Liver (tissue), 9 donors: ENCODE results near the gene WDR45B. TPM values are rescaled to one million over a fixed set of nuclear protein-coding genes. Genes with fewer than 3 reads are reported as not detected.

ENCODE experiments used
- DNase-seq: peaks from one replicate; pipeline ENCODE4 v3.0.0-alpha.2; 2017; ENCODE audit warnings: low spot score
- H3K27ac ChIP-seq, 2 donors: one replicate each; pipeline ENCODE4 v1.7.0; 2013; ENCODE audit warnings: inconsistent platforms in 2 of 2, low read length in 2 of 2, control low read depth in 1 of 2, low read depth in 1 of 2, mild to moderate bottlenecking in 1 of 2
- H3K27me3 ChIP-seq, 4 donors: one replicate each; pipeline versions ENCODE4 v1.6.1 to v1.7.0; 2013; ENCODE audit warnings: low read length in 3 of 4, inconsistent platforms in 1 of 4, mild to moderate bottlenecking in 1 of 4, moderate library complexity in 1 of 4; ENCODE audit not compliant: control insufficient read depth in 4 of 4, insufficient read depth in 4 of 4
- H3K36me3 ChIP-seq, 4 donors: one replicate each; pipeline versions ENCODE4 v1.6.1 to v1.7.0; 2013; ENCODE audit warnings: low read length in 3 of 4, mild to moderate bottlenecking in 3 of 4, low read depth in 1 of 4, moderate library complexity in 1 of 4; ENCODE audit not compliant: control insufficient read depth in 4 of 4, insufficient read depth in 3 of 4
- H3K4me1 ChIP-seq, 4 donors: one replicate each; pipeline versions ENCODE4 v1.6.1 to v1.7.0; 2013; ENCODE audit warnings: low read length in 3 of 4, mild to moderate bottlenecking in 3 of 4, moderate library complexity in 1 of 4; ENCODE audit not compliant: control insufficient read depth in 4 of 4, insufficient read depth in 4 of 4
- H3K4me3 ChIP-seq, 3 donors: one replicate each; pipeline versions ENCODE4 v1.6.1 to v1.7.0; 2013; ENCODE audit warnings: low read length in 3 of 3, control low read depth in 1 of 3, low read depth in 1 of 3, mild to moderate bottlenecking in 1 of 3
- H3K9ac ChIP-seq, 2 donors: one replicate each; pipeline ENCODE4 v1.7.0; 2013; ENCODE audit warnings: low read length in 2 of 2, mild to moderate bottlenecking in 2 of 2, moderate library complexity in 2 of 2, control low read depth in 1 of 2, low read depth in 1 of 2
- H3K9me3 ChIP-seq, 4 donors: one replicate each; pipeline versions ENCODE4 v1.6.1 to v1.7.0; 2013; ENCODE audit warnings: low read length in 3 of 4; ENCODE audit not compliant: control insufficient read depth in 4 of 4
- ATF3 ChIP-seq: IDR thresholded peaks from 2 replicates; pipeline ENCODE4 v1.6.1; 2016; ENCODE audit warnings: antibody characterized with exemption
- EGR1 ChIP-seq, 2 donors: IDR thresholded peaks; 2 replicates each; pipeline ENCODE4 v1.6.1; 2016 to 2018; ENCODE audit warnings: antibody characterized with exemption in 2 of 2, low read depth in 2 of 2
- FOXA2 ChIP-seq: IDR thresholded peaks from 2 replicates; pipeline ENCODE4 v1.6.1; 2016; ENCODE audit warnings: antibody characterized with exemption
- GABPA ChIP-seq, 2 donors: IDR thresholded peaks in 1 of 2; conservative IDR thresholded peaks in 1 of 2; 2 replicates each; pipeline ENCODE4 v1.6.1; 2016; ENCODE audit warnings: antibody characterized with exemption in 2 of 2, mild to moderate bottlenecking in 1 of 2, moderate library complexity in 1 of 2
- HNF4A ChIP-seq, 2 donors: conservative IDR thresholded peaks; 2 replicates each; pipeline ENCODE4 v1.6.1; 2016; ENCODE audit warnings: antibody characterized with exemption in 2 of 2, mild to moderate bottlenecking in 2 of 2
- HNF4G ChIP-seq: IDR thresholded peaks from 2 replicates; pipeline ENCODE4 v1.6.1; 2016; ENCODE audit warnings: antibody characterized with exemption
- MAX ChIP-seq: IDR thresholded peaks from 2 replicates; pipeline ENCODE4 v1.6.1; 2016; ENCODE audit warnings: antibody characterized with exemption
- NR2F2 ChIP-seq: IDR thresholded peaks from 2 replicates; pipeline ENCODE4 v1.6.1; 2016; ENCODE audit warnings: antibody characterized with exemption
- RAD21 ChIP-seq, 2 donors: IDR thresholded peaks; 2 replicates each; pipeline ENCODE4 v1.6.1; 2016; ENCODE audit warnings: antibody characterized with exemption in 2 of 2, mild to moderate bottlenecking in 2 of 2
- REST ChIP-seq: IDR thresholded peaks from 2 replicates; pipeline ENCODE4 v1.6.1; 2016; ENCODE audit warnings: antibody characterized with exemption, mild to moderate bottlenecking
- RXRA ChIP-seq, 2 donors: IDR thresholded peaks; 2 replicates each; pipeline ENCODE4 v1.6.1; 2017 to 2018; ENCODE audit warnings: antibody characterized with exemption in 2 of 2, mild to moderate bottlenecking in 1 of 2
- YY1 ChIP-seq: IDR thresholded peaks from 2 replicates; pipeline ENCODE4 v1.6.1; 2016; ENCODE audit warnings: antibody characterized with exemption, mild to moderate bottlenecking
- whole genome bisulfite sequencing: extraction: QIAGEN DNeasy Blood & Tissue Kit; methylation state at CpG from one replicate; pipeline ENCODE4 v1.1.7; 2013; 5-methylcytosine and 5-hydroxymethylcytosine counted together
- polyA plus RNA-seq, 2 donors: library from polyadenylated mRNA; stranded (reverse) in 1 of 2; unstranded in 1 of 2; fragments of 200-250 nt in 1 of 2; fragments of >200 nt in 1 of 2; fragmentation: Nextera tagmentation in 1 of 2; extraction: Ambion mirVana in 1 of 2; gene quantifications; one replicate each; pipeline versions ENCODE4 v1.2.1 to v1.2.3, GENCODE V29; 2013 to 2015
- total RNA-seq, 2 donors: library from RNA; depleted of rRNA; stranded (reverse); fragments of >200 nt; gene quantifications; one replicate each; pipeline ENCODE4 v1.2.3, GENCODE V29; 2014
- donor health status: healthy.
- donor health status: healthy.
- donor health status: healthy.
- donor health status: healthy.
- donor health status: healthy.

Gene WDR45B
- total and polyA plus RNA-seq, 4 donors = 25.4 to 40.9 (median 29.2) TPM

- Histone ChIP-seq H3K36me3 (peaks cover 11 to 45% (median 38%) of the 10 kb centered on the region in 4 donors), H3K4me1 (peaks cover 6 to 12% (median 9%) of the 10 kb centered on the region in 4 donors), H3K27me3 (no peaks in the 10 kb centered on the region), H3K4me3 (no peak overlapping the region), H3K9ac (no peak overlapping the region), H3K27ac (no peak overlapping the region), H3K9me3 (no peaks in the 10 kb centered on the region)
- WGBS = 91% methylated on average over 10 of the region's 10 CpGs
- DNase-seq = no peak
- TF ChIP-seq HNF4A (conservative IDR thresholded peaks at IDR 0.05) (no peak), REST (no peak), RAD21 (IDR thresholded peaks at IDR 0.05) (no peak), NR2F2 (no peak), RXRA (IDR thresholded peaks at IDR 0.05) (no peak), MAX (no peak), FOXA2 (no peak), EGR1 (IDR thresholded peaks at IDR 0.05; ENCODE audit: low read depth in 2 of 2) (no peak), GABPA (IDR thresholded peaks at IDR 0.05 in 1 of 2, conservative IDR thresholded peaks at IDR 0.05 in 1 of 2) (no peak)
Observed at GRCh38 chr17:82568997-82569393, 79.2 kb downstream of the WDR45B start.

- no peak overlapping the region for H3K27ac ChIP-seq
- H3K9ac ChIP-seq = no peak overlapping the region
- no peak for TF ChIP-seq HNF4G
- no peak for TF ChIP-seq MAX
- TF ChIP-seq ATF3 = no peak
- TF ChIP-seq YY1 = no peak
- TF ChIP-seq GABPA (IDR thresholded peaks at IDR 0.05 in 1 of 2, conservative IDR thresholded peaks at IDR 0.05 in 1 of 2) = no peak
Observed at GRCh38 chr17:82567286-82567685, 81.0 kb downstream of the WDR45B start.

GRCh38 chr17:82566129-82566960, 81.9 kb downstream of the WDR45B start:
- no peak overlapping the region for H3K27ac ChIP-seq
- H3K36me3 ChIP-seq = peaks cover 9 to 26% (median 19%) of the 10 kb centered on the region in 4 donors
- H3K9ac ChIP-seq = no peak overlapping the region
- WGBS = 79% methylated on average over 18 of the region's 18 CpGs
- no peaks in the 10 kb centered on the region for H3K27me3 ChIP-seq
- no peak for TF ChIP-seq FOXA2
- TF ChIP-seq HNF4A (conservative IDR thresholded peaks at IDR 0.05) = peak; percentile 28 to 45
- peak in 1 of 2 donors; percentile 6 for TF ChIP-seq RXRA (IDR thresholded peaks at IDR 0.05)
- TF ChIP-seq HNF4G = no peak
- DNase-seq = no peak
- no peaks in the 10 kb centered on the region for H3K9me3 ChIP-seq
- H3K4me3 ChIP-seq = no peak overlapping the region
- peaks cover 6 to 16% (median 12%) of the 10 kb centered on the region in 4 donors for H3K4me1 ChIP-seq

More at GRCh38 chr17:82567286-82567685, 81.0 kb downstream of the WDR45B start:
- Histone ChIP-seq H3K9me3 (no peaks in the 10 kb centered on the region), H3K4me1 (peaks cover 6 to 16% (median 10%) of the 10 kb centered on the region in 4 donors), H3K36me3 (peaks cover 9 to 32% (median 28%) of the 10 kb centered on the region in 4 donors), H3K27me3 (no peaks in the 10 kb centered on the region), H3K4me3 (no peak overlapping the region)
- no peak for DNase-seq
- 97% methylated on average over 15 of the region's 15 CpGs for WGBS
